ENCODE measurements around the gene C11orf24.
A peak's percentile ranks its signal among the peaks of the same experiment; 100 is the strongest.

C11orf24 gene

GRCh38 chr11:68270196-68271022 lies 1.4 kb downstream of the C11orf24 start:
- DNase-seq (ENCODE audit: low spot score) = no peak

GRCh38 chr11:68269414-68270081 lies 2.2 kb downstream of the C11orf24 start:
- DNase-seq (ENCODE audit: low spot score) = no peak

GRCh38 chr11:68267881-68268240 lies 3.9 kb downstream of the C11orf24 start:
- no peak for DNase-seq (ENCODE audit: low spot score)

GRCh38 chr11:68266936-68267880 lies 4.6 kb downstream of the C11orf24 start:
- no peak for DNase-seq (ENCODE audit: low spot score)

DNA sequence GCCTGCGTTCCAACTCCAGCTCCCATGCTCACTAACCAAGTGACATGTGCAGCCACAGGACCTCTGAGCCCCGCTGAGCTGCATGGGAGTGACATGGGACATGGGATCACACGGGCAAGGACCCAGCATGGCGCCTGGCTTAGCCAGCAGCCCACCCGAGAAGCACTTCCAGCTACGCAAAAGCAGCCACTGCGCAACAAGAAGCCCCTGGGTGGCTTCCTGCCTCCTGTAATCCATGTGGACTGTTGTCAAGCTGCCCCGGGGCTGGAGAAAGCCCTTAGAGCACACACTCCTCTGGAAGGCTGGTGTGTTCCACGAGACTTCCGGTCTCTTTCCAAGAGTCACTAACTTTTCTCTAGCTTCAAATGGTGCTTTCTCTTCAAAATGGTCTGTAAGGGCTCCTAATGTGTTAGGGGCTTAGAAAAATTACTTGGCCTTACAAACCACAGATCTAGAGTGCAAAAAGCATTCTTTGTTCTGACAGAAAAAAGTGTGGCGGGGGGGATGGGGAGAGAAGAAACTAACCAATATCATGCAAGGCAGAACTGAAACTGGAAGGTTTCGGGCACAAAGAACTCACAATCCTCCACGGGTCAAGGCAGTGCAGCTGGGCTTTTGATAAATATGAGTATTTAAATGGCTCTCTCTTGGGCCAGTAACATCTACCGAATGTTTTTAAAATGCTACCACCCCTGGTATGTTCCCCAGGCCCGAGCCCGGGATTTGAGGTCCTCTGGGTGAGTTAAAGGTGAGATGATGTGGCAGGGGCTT lies 5.5 kb downstream of the C11orf24 start:
- DNase-seq (ENCODE audit: low spot score) = no peak

GRCh38 chr11:68264741-68265540 lies 6.8 kb downstream of the C11orf24 start:
- no peak for DNase-seq (ENCODE audit: low spot score)

DNA sequence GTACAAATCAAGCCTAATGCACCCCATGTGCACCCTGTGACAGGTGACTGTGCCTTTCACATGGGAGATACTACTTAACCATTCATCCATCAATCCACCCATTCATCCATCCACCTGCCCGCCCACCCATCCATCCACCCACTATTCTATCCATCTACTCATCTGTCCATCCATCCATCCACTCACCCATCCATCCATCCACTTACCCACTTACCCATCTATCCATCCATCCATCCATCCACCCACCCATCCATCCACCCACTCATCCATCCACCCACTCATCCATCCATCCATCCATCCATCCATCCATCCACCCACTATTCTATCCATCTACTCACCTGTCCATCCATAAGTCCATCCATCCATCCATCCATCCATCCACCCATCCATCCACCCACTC lies 7.5 kb downstream of the C11orf24 start:
- DNase-seq (ENCODE audit: low spot score) = no peak

DNA sequence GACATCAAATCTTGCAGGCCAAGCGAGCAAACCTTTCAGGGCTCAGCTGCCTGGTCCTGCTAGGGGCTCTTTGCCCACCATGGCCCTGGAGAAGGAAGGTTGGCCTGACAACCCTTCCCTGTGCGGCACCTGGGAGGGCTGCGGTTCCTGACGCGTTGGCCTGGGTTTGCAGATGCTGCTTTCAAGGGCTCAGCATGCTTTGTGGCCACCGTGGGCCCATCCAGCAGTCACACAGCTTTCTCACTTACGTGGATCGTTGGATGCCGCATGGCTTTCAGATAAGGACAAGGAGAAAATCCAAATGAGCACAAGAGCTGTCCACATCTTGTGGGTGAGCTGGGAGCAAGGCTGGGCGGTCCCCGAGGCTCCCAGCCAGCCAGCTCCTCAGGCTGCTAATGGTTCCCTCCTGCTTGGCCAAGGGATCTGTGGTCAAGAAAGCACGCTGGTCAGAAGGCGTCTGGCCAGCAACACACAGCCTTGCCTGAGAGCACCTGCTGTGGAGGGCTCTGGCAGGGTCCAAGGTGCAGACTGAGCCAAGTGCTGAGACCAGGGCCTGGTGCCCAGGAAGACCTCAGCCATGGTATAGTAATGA lies 8.2 kb downstream of the C11orf24 start:
- no peak for DNase-seq (ENCODE audit: low spot score)

DNA sequence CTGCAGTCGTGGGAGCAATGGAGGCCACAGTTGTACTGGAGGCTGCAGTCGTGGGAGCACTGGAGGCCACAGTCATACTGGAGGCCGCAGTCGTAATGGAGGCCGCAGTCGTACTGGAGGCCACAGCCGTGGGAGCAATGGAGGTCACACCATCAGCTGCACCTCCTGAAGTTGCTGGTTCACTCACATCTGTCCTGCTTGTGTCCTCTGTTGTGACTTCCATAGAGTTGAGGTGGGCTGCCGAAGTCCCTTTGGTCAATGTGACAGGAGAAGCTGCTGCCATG lies 9.3 kb downstream of the C11orf24 start:
- DNase-seq (ENCODE audit: low spot score) = no peak

DNA sequence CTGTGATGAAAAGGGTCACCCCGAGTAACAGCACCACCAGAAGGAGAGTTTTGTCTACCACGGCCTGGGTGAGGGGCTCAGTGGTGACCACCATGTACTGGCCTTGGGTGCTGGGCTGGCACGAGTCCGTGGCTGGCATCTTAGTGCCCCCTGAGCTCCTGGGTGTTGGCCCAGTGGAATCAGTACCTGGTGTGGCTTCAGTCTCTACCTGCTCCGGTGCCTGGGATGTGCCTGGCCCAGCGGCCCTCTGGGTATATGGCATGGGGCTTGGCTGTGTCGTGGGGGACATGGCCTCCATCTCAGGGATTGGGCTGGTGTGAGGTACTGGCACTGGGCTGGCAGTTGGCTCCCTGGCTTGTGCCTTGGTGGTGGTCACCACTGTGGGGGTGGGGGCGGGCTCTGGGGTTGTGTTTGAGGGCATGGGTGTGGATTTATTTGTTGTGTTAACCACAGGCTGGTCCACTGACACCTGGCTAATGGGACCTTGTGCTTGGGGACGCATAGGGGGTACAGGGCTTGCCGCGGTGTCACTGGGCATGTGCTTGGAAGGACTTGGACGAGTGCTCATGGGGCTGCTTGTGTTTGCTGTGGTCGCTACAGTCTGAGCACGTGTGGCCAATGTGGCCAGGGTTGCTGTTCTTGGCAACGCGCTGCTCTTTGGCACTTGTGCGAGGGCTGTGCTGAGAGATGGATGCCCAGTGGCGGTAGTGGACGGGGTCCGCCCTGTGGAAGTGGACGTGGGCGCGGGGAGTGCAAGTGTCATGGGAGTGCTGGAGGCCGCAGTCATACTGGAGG lies 9.8 kb downstream of the C11orf24 start:
- no peak for DNase-seq (ENCODE audit: low spot score)

GRCh38 chr11:68261006-68261405 lies 10.8 kb downstream of the C11orf24 start:
- no peak for DNase-seq (ENCODE audit: low spot score)

- no peak for DNase-seq (ENCODE audit: low spot score)
These were observed 11.3 kb downstream of the C11orf24 start for GRCh38 chr11:68260484-68260883.

DNA sequence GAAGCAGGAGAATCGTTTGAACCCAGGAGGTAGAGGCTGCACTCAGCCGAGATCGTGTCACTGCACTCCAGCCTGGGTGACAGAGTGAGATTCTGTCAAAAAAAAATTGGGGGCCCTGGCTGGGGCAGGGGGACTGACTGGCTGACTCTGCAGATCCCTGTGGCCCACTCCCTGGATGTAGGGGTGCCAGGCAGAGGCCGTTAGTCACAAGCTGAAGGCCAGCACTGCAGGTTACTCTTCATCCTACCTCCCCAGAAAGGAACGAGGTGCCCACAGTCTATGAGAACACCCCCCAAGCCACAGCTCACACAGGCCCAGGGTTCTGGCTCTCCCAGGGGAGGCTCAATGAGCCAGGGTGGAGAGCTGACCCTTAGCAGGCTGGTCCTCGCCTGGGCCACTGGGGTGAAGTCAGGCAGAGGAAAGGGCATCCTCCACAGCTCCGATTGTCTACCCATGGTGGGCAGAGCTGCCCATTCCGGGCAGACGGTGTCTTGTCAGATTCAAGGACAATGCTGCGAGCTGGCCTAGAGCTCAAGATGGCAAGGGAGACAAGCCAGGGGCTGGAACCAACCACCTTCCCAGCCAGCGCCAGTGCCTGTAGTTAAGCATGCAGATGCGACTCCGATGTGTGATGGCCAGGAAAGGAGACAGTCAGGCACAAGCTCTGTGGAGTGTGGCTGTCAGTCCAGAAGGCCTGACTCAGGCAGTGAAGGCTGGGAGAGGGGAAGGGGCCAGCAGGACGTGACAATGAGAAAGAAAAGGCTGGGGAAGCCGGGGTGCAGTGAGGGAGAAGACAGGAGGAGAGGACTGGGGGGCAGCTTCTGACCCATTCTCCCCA lies 12.4 kb downstream of the C11orf24 start:
- DNase-seq (ENCODE audit: low spot score) = no peak

- no peak for DNase-seq (ENCODE audit: low spot score)
These were observed 13.4 kb downstream of the C11orf24 start for GRCh38 chr11:68258363-68258765.

DNA sequence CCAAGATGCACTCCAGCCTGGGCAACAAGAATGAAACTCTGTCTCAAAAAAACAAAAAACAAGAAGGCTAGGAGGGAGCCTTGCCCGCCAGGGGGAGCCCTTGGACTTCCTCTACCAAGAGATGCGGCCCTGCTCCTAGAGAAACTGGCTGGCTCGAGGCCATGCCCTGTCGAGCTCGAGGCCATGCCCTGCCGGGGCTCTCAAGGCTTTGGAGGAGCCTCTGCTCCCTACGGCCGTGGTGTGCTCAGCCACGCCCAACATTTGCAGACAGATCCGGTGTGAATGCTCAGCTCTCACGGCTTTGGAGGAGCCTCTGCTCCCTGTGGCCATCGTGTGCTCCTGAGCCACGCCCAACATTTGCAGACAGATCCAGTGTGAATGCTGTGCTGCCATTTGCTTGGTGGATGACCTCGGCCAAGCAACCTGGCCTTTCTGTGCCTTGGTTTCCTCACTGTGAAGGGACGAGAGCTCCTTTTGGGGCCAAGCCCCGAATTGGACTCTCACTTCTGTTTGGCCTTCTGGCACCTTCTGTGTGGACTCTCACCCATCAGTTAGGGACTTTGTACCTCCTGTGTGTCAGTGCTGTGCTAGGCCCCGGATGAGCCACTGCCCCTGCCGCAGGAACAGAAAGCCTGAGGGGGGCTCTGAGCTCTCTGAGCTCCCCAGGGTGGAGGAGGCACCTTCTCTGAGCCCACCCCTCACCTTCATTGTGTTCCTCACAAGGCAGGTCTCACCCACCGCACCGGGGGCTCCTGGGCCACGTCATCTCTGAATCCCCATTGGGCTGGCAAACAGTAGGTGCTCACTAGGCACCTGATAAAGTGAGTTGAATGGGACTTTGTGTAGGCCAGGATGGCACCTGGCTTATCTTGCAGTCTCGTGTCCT lies 14.1 kb downstream of the C11orf24 start:
- peak; percentile 83 for DNase-seq (ENCODE audit: low spot score)

DNA sequence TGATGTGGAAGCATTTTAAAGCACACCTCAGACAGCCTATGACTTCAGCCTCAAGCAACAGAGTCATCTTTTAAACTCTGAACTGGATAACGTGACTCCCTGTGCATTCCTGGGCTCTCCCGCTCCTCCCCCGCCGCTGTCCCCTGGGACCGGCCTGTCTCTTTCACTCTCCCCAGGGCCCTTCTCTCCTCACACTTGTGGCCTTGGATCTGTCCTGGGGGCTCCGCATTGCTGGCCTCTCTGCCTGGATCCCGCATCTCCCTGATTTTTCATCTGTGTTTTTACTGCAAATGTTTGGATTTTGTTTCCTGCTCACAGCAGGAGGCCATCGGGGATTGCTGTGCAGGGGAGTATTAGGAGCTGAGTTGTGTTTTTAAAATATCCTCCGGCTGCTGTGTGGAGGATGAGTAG lies 15.4 kb downstream of the C11orf24 start:
- DNase-seq (ENCODE audit: low spot score) = no peak

- DNase-seq (ENCODE audit: low spot score) = no peak
These were observed 16.2 kb downstream of the C11orf24 start for GRCh38 chr11:68255526-68255925.

GRCh38 chr11:68254421-68254820 lies 17.4 kb downstream of the C11orf24 start:
- no peak for DNase-seq (ENCODE audit: low spot score)
